Activated T-cell treated with anti-CD3 and anti-CD28 coated beads, Interleukin-2, amount 50 U/mL, for 4 hours (primary cell): ENCODE data around the gene SAMD14. TPM values are rescaled to one million over a fixed set of nuclear protein-coding genes. Genes with fewer than 3 reads are reported as not detected.

Experiments used
- ATAC-seq, 2 donors: fragments of 200-7000 bp; cut with Tn5 transposase; one replicate each; pipeline ENCODE4 v1.10.0; 2021
- DNase-seq: peaks from one replicate; pipeline ENCODE4 v3.0.0-alpha.2; 2020
- H3K27me3 Mint-ChIP-seq: one replicate; pipeline ENCODE4 v1.8.0; 2021; ENCODE audit warnings: low read depth, mixed read lengths
- H3K36me3 Mint-ChIP-seq: one replicate; pipeline ENCODE4 v1.8.0; 2022; ENCODE audit warnings: mixed read lengths; ENCODE audit not compliant: insufficient read depth
- H3K4me1 Mint-ChIP-seq: one replicate; pipeline ENCODE4 v1.8.0; 2021; ENCODE audit warnings: low read depth, mixed read lengths
- H3K4me3 Mint-ChIP-seq: one replicate; pipeline ENCODE4 v1.8.0; 2021; ENCODE audit warnings: mild to moderate bottlenecking, moderate library complexity, mixed read lengths
- H3K9me3 Mint-ChIP-seq: one replicate; pipeline ENCODE4 v1.8.0; 2021; ENCODE audit warnings: mixed read lengths
- total RNA-seq, 3 donors: library from RNA; stranded (reverse); gene quantifications; one replicate each; pipeline ENCODE4 v1.2.1, GENCODE V29; 2021

SAMD14 gene
- total RNA-seq, 3 donors from 2014 or later = 0.47 to 0.78 (median 0.52) TPM

GRCh38 chr17:50135316-50136095 is 5.5 kb upstream of the SAMD14 start:
- peaks cover 3% of the 10 kb centered on the region for H3K27me3 Mint-ChIP-seq
- no peaks in the 10 kb centered on the region for H3K9me3 Mint-ChIP-seq
- H3K4me1 Mint-ChIP-seq = peaks cover 28% of the 10 kb centered on the region
- no peak overlapping the region for H3K4me3 Mint-ChIP-seq
- no peak for DNase-seq
- peaks cover 41% of the 10 kb centered on the region for H3K36me3 Mint-ChIP-seq
- ATAC-seq = no peak

DNA sequence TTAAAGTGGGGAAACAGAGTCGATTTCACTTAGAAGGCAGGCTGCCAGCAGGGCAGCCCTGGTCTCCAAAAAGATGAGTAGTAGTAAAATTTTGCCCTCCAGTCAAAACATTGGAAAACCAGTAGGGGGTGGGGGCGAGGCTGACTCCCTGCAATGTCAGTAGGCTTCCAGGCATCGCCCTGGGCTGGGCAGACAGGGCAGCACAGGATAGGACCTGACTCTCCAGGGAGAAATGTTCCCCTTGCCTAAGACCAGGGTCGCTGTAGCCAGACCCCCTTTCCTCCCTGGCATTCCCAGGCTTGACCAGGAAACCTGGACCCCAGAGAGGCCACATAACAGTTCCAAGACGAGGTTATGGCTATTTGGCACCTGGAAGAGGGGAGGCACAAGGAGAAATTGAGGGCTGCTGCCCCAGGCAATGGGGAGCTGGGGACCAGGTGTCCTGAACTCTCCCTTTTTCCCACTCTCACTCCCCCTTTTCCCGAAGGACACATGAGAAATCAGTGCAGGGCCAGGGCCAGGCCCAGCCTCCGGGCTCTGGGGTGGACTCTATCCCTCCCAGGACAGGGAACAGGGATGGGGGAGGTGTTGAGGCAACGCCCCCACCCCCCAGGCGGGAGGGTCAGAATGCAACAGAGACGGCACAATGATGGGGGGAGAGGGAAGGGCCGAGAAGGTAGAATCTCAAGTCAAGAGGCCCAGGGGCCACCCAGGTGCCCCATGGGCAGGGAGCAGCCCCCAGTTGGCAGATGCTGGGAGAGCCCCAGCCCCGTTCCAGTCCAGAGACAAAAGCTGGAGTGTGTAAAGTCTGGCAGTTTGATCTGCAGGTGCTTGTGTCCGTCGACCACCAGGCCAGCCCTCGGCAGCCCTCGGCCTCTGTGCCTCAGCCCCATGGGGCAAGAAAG is 4.5 kb upstream of the SAMD14 start:
- ATAC-seq (no peak), DNase-seq (no peak)
- Mint-ChIP-seq H3K36me3 (peaks cover 31% of the 10 kb centered on the region), H3K4me1 (peaks cover 18% of the 10 kb centered on the region), H3K9me3 (no peaks in the 10 kb centered on the region), H3K4me3 (no peak overlapping the region), H3K27me3 (peaks cover 3% of the 10 kb centered on the region)

GRCh38 chr17:50133769-50134099 is 3.8 kb upstream of the SAMD14 start:
- peaks cover 27% of the 10 kb centered on the region for H3K36me3 Mint-ChIP-seq
- H3K9me3 Mint-ChIP-seq = no peaks in the 10 kb centered on the region
- DNase-seq (no peak), ATAC-seq (no peak)
- peaks cover 4% of the 10 kb centered on the region for H3K27me3 Mint-ChIP-seq
- peaks cover 18% of the 10 kb centered on the region for H3K4me1 Mint-ChIP-seq
- H3K4me3 Mint-ChIP-seq = no peak overlapping the region

- Mint-ChIP-seq H3K27me3 (peaks cover 9% of the 10 kb centered on the region), H3K4me3 (no peak overlapping the region), H3K4me1 (peaks cover 22% of the 10 kb centered on the region), H3K36me3 (peaks cover 22% of the 10 kb centered on the region), H3K9me3 (no peaks in the 10 kb centered on the region)
- DNase-seq (no peak), ATAC-seq (no peak)
These were observed 3.2 kb upstream of the SAMD14 start for GRCh38 chr17:50133028-50133768.

DNA sequence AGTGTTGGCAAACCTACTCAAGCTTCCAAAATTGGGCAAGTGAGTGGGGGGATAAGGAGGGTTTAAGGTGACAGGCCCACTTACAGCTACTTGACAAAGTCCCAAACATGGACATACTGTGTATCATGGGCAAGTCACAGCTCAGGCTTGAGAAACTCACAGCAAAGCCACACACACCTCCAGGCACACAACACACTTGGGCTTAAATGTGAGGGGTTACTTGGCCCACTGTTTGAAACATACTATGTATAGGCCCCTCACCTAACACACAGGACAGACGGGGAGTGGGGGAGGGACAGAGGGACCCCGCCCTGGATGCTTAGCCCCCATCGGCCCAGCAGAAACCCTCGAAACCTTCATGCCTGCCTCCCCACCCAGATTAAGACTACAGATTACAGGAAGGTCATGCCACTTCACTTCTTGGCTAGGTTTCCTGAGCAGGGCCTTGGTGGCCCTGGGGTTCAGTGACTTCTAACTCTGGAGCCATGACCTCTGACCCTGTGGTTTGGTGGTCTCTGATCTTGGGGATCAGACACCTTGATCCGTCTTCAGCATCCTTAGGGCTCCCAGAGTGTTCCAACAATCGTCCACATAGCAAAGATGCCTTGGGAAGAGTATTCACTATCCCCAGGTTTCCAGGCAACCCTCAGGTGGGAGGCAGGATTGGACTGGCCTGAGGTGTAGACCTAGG is 2.3 kb upstream of the SAMD14 start:
- H3K4me1 Mint-ChIP-seq = peaks cover 24% of the 10 kb centered on the region
- no peak overlapping the region for H3K4me3 Mint-ChIP-seq
- peaks cover 15% of the 10 kb centered on the region for H3K36me3 Mint-ChIP-seq

GRCh38 chr17:50130559-50131305 is 772 bp upstream of the SAMD14 start:
- Mint-ChIP-seq H3K9me3 (no peaks in the 10 kb centered on the region), H3K36me3 (peaks cover 2% of the 10 kb centered on the region), H3K27me3 (peaks cover 9% of the 10 kb centered on the region), H3K4me3 (peak overlapping the region; percentile 70), H3K4me1 (peaks cover 24% of the 10 kb centered on the region)
- ATAC-seq (peak; percentile 24 to 29), DNase-seq (no peak)

More for the DNA sequence above, 2.3 kb upstream of the SAMD14 start:
- Mint-ChIP-seq H3K27me3 (peaks cover 9% of the 10 kb centered on the region), H3K9me3 (no peaks in the 10 kb centered on the region)
- ATAC-seq (no peak), DNase-seq (no peak)

- peak overlapping the region; percentile 60 for H3K4me3 Mint-ChIP-seq
- H3K9me3 Mint-ChIP-seq = no peaks in the 10 kb centered on the region
- peaks cover 9% of the 10 kb centered on the region for H3K27me3 Mint-ChIP-seq
- H3K4me1 Mint-ChIP-seq = peaks cover 24% of the 10 kb centered on the region
- DNase-seq (no peak), ATAC-seq (no peak)
- H3K36me3 Mint-ChIP-seq = no peaks in the 10 kb centered on the region
These were observed 620 bp downstream of the SAMD14 start for GRCh38 chr17:50129353-50129727.

DNA sequence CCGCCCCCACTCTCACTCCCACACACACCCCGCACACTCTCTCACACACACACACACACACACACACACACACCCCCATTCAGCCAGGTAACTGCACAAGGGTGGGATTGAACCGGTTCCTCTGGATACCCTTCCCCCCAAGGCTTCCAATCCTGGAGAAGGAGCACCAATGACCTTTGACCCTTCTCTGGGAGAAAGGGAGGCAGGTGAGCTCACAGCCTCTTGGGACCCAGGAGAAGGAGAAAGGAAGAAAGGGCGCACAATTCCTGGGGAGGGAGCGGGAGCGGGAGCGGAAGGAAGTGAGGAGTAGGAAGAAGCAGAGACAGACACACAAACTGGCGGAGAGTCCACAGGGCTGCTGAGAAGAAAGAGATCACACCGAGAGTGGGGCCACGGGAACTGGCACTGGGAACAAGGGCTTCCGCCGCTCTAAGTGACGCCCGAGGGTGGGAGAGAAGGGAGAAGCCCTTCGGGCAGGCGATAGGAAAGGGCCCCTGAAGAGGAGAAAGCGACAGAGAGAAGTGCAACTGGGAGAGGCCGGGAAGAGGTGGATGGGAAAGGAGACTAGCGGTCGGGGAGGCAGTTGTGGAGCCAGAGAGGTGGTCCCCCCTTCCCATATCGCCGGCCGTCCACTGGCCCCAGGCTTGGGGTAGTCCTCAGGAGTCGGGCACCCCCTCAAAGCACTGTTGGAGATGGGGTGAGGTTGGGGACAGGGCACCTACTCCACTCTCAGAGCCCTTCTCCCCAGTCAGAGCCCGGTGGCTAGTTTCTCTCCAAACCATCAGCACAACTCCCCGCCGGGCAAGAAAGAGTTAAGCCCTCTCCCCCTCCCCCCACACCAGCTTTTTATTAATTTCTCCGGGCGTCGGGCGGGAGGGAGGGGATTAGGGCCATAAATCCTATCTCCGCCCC is 1.3 kb downstream of the SAMD14 start:
- Mint-ChIP-seq H3K4me1 (peaks cover 24% of the 10 kb centered on the region), H3K4me3 (peak overlapping the region; percentile 65), H3K36me3 (no peaks in the 10 kb centered on the region), H3K9me3 (no peaks in the 10 kb centered on the region), H3K27me3 (peaks cover 9% of the 10 kb centered on the region)
- no peak for DNase-seq
- no peak for ATAC-seq

- Mint-ChIP-seq H3K9me3 (no peaks in the 10 kb centered on the region), H3K27me3 (peaks cover 9% of the 10 kb centered on the region), H3K4me1 (peaks cover 24% of the 10 kb centered on the region), H3K36me3 (no peaks in the 10 kb centered on the region), H3K4me3 (no peak overlapping the region)
- DNase-seq (no peak), ATAC-seq (no peak)
These were observed 2.1 kb downstream of the SAMD14 start for GRCh38 chr17:50127697-50128361.

- H3K4me3 Mint-ChIP-seq = no peak overlapping the region
- DNase-seq (no peak), ATAC-seq (no peak)
- peaks cover 17% of the 10 kb centered on the region for H3K27me3 Mint-ChIP-seq
- H3K36me3 Mint-ChIP-seq = no peaks in the 10 kb centered on the region
- H3K4me1 Mint-ChIP-seq = peaks cover 7% of the 10 kb centered on the region
- no peaks in the 10 kb centered on the region for H3K9me3 Mint-ChIP-seq
These were observed 4.5 kb downstream of the SAMD14 start for GRCh38 chr17:50125420-50125997.

- ATAC-seq (no peak), DNase-seq (no peak)
- Mint-ChIP-seq H3K9me3 (no peaks in the 10 kb centered on the region), H3K4me3 (no peak overlapping the region), H3K36me3 (no peaks in the 10 kb centered on the region), H3K4me1 (peaks cover 6% of the 10 kb centered on the region), H3K27me3 (peaks cover 20% of the 10 kb centered on the region)
These were observed 6.2 kb downstream of the SAMD14 start for GRCh38 chr17:50123649-50124349.
